RPMI7951 (cell line): ENCODE data around the gene NR2F1-AS1. TPM values are rescaled to one million over a fixed set of nuclear protein-coding genes. Genes with fewer than 3 reads are reported as not detected.

Source experiments
- DNase-seq: peaks from one replicate; pipeline ENCODE4 v3.0.0-alpha.2; 2012; ENCODE audit warnings: low read depth
- total RNA-seq: library from RNA; depleted of rRNA; stranded (reverse); fragments of >200 nt; shearing (Covaris generic); gene quantifications from 2 replicates; pipeline ENCODE4 v1.2.3, GENCODE V29; 2014

Gene NR2F1-AS1
- total RNA-seq, 1 experiment from 2014 or later: 29.2 TPM

DNA sequence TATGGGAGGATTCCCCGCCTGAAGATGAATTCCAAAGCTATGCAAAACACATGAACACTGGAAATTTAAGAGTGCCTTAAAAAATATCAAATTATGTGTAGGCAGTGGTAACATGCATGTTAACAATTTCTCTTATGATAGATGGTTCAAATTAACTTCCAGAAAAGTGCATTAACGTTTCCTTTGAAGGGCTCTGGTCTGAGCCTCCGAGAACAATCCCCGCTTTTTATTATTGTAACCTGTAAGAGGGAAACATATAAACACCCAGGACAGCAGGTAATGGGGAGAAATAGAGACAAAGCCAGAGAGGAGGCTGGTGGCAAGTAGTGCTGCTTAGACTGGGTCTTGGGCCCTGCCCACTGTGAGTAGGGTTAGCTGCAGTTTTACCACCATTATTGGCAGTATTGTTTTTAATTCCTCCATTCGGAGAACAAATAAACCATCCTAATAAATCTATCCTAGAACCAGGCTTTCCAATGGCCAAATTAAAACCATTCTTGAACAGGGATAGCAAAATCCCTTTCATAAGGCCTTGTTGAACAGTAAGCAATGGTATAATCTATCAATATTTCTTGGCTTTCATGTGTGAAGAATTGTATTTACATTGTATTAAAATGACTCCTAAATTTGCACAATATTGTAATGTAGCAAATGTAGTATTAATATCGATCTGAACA lies 8.3 kb upstream of the NR2F1-AS1 start:
- DNase-seq: no peak

DNA sequence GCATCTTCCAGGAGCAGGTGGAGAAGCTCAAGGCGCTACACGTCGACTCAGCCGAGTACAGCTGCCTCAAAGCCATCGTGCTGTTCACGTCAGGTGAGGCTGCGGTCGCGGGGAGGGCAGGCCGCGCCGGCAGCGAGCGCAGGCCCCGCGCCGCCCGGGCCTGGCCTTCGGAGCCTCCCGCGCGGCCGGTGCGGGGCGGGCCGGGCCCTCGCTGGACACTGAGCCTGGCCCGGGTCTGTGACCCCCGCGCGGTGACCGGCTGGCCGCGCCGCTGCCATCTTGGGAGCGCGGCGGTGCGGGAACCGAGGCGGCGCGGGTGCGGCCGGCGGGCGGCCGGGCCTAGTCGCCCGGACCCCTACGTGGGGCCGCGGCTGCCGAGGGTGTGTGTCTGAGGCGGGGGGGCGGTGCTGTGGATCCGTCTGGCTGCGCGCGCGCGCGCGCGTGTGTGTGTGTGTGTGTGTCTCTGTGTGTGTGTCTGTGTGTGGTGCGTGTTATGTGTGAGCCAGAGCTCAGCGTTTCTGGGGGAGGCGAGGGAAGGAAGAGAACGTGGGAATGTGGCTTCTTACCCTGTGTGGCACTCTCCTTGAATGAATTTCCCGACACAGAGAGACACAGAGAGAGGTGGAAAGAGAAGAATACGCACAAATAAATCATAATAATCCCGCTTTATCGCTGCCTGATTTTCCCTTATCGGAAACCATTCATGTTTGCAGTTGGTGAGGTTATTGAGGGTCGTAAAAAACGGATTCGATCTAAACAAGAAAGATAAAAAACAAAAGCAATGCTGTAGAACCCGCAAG lies 7.5 kb upstream of the NR2F1-AS1 start:
- DNase-seq: no peak

DNA sequence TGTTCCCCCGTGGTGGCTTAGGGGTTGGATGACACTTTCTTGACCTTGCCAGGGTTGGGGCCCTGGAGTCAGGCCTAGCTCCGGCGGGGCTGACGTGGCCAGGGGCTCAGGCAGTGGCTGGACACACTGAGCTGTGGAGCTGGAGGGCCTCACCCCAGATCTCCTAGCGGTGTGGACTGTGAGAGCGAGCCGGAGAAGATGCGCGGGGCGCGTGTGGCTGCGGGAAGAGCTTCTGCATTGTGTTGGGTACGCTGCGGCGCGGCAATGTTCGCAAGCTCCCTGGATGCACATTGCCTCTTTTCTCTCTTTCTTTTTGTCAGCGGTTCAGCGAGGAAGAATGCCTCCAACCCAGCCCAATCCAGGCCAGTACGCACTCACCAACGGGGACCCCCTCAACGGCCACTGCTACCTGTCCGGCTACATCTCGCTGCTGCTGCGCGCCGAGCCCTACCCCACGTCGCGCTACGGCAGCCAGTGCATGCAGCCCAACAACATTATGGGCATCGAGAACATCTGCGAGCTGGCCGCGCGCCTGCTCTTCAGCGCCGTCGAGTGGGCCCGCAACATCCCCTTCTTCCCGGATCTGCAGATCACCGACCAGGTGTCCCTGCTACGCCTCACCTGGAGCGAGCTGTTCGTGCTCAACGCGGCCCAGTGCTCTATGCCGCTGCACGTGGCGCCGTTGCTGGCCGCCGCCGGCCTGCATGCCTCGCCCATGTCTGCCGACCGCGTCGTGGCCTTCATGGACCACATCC lies 6.8 kb upstream of the NR2F1-AS1 start:
- DNase-seq: no peak

DNA sequence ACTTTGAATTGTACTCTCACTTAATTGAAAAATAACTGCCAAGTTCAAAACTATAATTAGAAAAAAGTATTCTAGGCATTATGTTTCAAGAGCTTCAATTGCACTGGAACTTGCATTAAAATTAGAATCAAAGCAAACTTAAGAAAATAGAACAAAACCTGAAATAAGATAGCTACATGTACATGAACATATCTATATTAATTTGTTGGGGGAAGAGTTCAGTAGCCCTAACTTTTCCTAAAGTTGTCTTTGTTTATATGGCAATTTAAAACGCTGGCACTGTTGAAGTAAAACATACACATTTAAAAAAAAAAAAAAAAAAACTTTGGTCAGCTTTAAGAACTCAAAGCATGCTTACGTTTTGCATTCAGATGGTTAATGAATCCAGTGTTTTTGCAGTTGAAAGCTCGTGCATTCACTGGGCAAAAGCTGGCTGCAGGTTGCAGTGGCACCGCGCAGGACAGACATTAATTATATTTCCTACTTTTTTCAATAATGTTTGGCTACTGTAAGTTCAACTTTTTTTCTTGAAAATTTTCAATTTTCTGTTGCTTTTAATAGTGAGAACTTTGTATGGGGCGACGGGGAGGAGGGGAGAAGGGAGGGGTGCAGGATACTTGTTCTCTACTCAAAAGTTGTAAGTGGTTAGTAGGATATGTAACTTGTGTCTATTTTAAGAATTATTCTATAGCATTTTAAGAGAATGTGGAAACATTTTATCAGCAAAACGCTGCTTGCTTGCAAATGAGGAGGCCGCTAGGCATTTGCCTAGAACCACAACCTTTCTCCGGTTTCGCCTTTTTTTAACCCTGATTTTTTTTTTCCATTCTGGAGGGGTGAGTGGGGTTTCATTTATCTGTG lies 5.9 kb upstream of the NR2F1-AS1 start:
- no peak for DNase-seq

DNA sequence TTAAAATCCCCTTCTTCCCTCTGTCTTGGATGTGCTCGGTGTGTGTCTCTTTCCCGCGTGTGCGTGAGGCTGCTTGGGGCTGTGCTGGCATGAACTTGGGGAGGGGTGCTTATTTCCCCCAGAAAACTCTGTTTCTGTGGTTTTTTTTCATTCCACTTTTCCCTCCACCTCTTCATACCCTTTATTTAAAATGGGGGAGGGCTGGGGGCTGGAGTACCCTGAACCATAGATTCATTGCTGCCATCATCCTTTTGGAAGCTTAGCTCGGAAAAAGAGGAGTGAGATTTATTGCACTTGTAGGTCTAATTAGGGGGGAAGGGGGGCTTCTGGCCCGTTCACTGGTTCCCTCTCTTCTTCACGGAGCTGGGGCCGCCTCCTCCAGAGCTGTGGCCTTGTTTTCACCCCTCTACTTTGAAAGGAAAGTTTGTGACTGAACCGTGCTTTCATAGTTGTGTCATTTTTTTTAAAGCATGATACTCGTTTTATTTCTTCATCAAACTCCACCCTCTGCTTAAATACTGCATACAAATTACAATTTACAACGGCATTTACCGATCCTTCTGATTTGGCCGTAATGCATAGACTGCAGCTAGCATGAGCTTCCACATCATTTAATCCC lies 4.9 kb upstream of the NR2F1-AS1 start:
- peak; percentile 12 for DNase-seq

DNA sequence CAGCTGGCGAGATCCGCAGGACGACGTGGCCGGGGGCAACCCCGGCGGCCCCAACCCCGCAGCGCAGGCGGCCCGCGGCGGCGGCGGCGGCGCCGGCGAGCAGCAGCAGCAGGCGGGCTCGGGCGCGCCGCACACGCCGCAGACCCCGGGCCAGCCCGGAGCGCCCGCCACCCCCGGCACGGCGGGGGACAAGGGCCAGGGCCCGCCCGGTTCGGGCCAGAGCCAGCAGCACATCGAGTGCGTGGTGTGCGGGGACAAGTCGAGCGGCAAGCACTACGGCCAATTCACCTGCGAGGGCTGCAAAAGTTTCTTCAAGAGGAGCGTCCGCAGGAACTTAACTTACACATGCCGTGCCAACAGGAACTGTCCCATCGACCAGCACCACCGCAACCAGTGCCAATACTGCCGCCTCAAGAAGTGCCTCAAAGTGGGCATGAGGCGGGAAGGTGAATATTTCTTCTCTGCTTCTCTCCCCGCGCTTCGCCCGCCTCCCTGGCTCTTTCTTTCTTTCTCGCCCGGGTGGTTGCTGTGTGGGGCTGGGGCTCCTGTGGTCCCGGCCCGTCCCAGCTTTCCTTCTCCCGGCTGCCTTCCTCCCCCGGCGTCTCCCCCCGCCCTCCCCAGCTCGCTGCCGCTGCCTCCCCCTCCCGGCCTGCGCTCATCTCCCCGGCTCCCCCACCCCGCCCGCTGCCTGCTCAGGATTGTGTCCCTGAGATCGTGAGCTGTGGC lies 4.2 kb upstream of the NR2F1-AS1 start:
- peak; percentile 47 for DNase-seq

DNA sequence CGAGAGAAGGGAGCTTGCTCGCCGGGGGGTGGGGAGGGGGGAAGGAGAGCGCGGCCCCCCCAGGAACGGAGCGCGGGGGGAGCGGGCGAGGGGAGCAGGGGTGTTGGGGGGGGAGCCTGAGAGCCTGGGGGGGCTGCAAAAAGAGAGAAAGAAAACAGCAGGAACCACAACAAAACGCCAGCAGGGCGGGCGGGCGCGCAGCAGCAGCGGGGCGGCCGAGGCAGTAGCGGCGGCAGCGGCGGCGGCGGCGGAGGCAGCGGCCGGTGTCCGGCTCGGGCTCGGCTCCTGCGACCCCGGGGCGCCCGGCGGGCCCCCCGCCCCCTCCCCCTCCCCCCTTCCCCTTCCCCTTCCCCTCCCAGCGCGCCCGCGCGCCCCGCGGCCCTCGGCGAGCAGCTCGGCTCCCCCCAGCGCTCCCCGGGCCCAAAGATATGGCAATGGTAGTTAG lies 3.6 kb upstream of the NR2F1-AS1 start:
- DNase-seq: no peak

DNA sequence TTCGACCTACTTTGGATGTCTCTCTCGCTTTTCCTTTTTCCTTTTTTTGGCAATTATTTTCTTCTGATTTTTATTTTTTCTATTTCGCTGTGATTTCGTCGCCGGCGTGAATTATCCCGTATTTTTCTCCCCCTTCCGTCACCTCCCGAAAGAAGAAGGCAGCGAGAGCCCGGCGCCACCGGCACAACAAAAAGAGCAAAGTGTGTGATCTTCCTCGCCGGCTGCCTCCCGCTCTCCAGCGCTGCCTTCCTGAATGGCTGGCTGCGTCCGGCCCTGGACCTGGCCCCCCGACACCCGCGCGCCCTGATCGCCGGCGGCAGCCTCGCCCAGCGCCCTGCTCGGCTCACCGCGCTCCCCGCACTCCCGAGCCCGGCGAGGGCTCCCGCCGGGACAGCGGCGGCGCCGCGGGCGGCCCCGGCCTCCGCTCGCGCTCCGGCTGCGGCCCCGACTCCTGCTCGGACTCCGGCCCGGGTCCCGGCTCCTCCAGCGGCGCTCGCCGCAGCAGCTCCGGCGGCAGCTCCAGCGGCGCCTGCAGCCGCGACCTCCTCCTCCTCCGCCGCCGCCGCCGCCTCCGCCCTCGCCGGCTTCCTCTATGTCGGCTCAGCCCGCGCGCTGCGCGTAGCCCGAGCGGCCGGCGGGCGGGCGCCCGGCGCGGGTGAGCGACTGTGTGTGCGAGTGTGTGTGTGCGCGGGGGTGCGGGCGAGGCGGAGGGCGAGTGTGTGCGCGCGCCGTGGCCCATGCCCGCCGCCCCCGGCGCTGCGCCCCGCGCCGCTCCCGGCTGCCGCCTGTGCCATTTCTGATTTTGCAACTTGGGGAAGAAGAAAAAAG lies 3.0 kb upstream of the NR2F1-AS1 start:
- DNase-seq: peak; percentile 64

DNA sequence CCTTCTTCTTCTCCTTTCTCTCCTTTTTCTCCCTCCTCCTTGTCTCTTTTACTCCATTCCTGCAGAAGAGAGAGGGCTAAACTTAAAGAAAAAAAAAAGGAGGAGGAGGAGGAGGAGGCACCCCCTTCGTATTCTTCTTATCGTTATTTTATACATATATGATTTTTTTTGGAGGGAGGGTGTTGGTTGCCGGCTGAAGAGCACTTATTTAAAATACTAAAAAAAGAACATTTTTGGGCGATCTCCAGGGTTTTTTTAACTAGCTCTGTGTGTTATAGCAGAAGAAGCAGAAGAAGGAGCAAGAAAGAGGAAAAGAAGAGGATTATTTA lies 2.4 kb upstream of the NR2F1-AS1 start:
- DNase-seq: no peak

DNA sequence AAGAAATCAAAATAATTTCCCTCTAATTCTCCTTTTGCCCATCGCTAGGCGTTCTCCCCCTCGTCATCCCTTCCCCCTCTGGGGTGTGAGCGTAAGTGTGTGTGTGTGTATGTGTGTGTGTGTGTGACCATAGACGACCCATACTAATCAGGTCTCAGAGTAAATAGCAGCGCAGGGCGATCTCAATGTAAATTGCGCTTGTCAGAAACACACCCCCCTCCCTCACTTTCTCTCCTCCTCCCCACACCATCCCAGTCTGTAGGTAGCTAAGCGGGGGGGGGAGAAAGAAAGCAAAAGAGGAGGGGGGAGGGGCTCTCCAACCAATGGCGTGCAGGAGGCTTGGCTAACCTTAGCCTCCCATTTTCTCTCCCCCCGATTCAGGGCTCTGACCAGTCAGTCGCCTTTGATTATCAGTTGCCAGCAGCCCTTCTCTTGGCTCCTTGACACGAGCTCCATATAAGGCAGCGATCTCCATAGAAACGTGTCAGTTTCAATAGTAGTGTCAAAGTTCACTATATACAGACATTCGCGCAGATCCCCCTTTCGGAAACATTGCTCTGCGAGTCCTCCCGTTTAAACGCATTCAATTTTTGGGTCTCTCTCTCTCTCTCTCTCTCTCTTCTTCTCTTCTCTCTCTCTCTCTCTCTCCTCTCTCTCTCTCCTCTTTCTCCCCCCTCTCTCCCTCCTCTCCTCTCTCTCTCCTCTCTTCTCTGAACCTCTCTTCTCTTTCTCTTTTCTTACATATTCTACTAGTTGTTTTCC lies 1.8 kb upstream of the NR2F1-AS1 start, which contains the start of gene NR2F1:
TSS of gene NR2F1 (plus strand) at position 546 of the 762 bp plus-strand sequence. CDS start 1,802 bp downstream, outside the sequence.
- DNase-seq: peak; percentile 98

DNA sequence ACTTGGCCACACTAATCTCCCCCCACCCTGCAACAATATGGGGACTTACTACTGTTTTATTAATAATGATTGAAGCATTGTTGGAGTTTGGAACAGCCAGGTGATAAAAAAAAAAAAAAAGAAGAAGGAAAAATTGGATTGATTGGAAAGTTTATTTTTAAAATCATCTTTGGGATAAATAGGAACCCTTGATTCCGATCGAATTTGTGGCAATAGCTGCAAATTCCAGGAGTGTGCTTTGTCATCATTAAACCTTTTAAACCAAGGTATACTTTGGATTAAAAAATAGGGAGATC lies 1.1 kb upstream of the NR2F1-AS1 start:
- DNase-seq: no peak

DNA sequence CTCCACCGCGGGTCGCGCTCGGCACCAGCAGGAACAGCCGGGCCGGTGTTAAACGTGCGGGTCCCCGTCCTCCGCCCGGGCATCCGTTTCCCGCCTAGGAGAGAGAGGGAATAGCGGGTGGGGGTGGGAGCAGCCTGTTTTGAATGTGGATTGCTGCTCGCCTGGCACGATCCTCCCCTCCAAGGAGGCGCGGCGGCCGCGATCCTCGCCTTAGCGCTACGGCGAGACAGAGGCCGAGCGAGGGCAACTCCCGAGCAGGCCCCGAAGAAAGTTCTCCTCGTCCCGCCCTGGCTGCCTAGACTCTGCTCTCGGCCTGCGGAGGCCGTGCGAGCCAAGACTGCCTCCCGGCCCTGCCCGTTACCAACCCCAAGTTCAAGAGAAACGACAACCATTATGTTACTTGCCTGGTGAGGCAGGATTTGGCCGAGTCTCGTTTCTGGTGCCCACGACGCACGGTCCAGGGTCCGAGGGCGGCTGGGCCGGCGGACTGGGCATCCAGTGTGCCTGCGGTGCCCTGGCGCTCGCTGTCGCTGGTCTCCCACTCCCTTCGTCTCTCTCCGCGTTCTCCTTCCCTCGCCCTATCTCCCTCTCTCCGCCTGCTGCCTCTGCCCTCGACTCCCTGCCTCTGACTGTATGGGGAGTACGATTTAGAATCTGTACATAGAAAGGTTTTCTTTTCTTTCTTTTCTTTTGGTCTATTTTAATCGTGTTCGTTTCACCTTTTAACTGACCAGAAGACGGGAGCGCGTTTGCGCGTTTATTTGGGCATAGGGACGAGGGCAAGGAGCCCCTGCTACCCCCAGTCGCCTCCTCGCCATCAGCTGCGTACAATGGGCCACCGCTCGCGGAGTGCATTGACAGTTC lies 724 bp downstream of the NR2F1-AS1 start:
- peak; percentile 63 for DNase-seq

DNA sequence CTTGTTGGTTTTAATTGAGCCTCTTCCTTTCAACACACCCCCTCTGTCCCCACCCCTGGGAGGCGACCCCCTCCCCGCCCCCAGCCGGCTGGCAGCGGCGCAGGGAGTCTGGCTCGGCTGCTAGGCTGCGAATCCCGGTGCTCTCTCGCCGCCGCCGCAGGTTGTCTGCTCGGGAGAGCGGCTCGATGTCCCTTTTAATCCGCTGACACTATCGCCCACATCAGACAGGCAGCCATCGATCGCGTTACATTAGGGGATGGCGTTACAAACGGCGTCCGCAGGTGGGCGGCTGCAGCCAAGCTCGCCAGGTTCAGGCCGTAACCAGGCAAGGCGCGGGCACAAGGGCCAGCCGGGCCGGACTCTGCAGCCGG lies 1.3 kb downstream of the NR2F1-AS1 start:
- peak; percentile 44 for DNase-seq

DNA sequence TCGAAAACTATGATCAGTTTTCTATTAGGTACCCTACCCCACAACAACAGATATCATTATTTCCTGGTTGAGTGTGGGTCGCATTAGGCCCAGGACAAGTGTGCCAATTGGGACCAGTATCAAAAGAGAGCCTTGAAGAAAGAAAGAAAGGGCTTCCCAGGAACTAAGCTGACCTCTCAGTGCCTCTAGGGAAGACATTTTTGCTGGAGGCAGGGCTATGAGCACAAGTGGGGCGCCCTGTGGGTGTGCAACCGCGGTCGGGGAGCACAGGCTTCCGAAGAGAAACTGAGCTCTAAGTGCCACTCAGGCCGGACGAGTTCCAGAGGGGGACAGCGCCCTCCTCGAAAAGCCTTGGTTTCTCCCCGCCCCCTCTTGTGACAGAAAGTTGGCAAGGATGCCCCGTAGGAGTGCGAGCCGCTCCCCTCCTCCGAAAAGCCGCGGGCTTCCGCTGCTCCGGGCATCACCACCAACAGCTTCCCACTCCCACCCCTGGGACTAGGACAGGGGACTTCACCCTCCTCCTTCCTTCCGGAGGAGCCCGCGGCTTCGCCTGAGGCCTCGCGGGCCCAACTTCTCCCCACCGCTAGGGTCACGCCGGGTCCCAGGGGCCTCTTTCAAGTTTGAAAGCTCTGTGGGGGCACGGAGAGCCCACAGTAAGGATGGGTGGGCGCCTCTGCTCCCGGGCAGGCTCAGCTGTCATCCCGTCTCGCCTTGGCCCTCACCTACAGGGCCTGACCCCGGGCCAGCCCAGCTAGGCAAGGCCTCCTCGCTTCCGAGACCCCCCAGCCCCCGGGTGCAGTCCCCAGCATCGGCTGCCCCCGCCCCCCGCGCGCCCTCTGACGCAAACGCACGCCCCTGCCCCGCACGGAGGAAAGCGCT lies 2.0 kb downstream of the NR2F1-AS1 start:
- peak; percentile 86 for DNase-seq

DNA sequence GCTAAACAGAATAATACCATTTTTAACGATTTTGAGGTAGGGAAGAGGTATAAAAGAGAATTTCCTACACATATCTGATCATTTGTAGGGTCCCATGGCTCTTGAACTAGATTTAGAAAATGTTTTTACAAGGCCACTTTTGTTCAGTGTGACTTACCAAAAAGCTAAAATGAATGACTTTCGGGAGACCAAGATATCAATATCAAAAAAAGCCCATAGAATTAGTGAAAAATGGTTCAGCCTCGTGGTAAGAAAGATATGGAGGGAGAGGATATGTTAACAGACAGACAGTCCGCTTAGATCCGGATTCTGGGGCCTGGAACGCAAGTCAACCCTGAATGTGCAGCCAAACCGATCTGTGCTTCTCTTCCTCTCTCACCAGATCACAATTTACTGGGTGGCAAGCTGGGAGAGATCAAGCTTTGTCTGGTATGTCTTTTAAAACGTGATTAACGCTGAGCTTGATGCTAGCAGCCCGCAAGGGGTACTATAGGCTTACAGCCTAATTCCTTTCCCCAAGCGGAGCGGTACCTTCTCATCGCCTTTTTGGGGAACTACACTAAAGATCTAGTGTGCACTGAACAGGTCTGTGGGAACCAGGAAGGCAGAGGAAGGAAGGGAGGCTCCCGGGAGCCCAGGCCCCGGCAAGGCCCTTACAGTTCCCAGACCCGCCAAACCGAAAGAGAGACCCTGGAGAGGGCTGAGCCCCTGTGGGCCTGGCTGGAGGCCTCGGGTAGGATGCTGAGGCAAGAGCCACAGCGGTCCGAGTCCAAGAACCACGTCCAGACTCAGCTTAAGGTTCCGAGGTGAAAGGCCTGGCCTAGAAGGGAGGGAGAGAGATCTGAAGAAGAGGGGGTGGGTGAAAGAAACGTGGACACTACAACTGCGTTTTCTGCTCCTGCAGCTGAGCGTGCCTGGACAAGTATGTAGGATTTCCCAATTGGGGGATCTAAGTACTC lies 2.9 kb downstream of the NR2F1-AS1 start:
- no peak for DNase-seq
